RWPE2 (cell line): ENCODE measurements around the gene PXYLP1.

Experiments used
- ATAC-seq: fragments of 200-7000 bp; cut with Tn5 transposase; 3 replicates; pipeline ENCODE4 v1.9.1; 2021; ENCODE audit warnings: low read depth
- DNase-seq: peaks from one replicate; pipeline ENCODE4 v3.0.0-alpha.2; 2020; ENCODE audit warnings: low spot score
- H3K27ac ChIP-seq: fragments of 450-650 bp; 2 replicates; pipeline ENCODE4 v1.5.1; 2017; ENCODE audit warnings: mild to moderate bottlenecking; ENCODE audit not compliant: poor library complexity, severe bottlenecking
- H3K27me3 ChIP-seq: fragments of 250-450 bp; sonication (Bioruptor Pico); 2 replicates; pipeline ENCODE4 v1.5.1; 2021; ENCODE audit warnings: mild to moderate bottlenecking, moderate library complexity; ENCODE audit not compliant: insufficient read depth, poor library complexity, severe bottlenecking
- H3K36me3 ChIP-seq: fragments of 250-450 bp; sonication (Bioruptor Pico); 2 replicates; pipeline ENCODE4 v1.5.1; 2020; ENCODE audit warnings: low read depth, mild to moderate bottlenecking, moderate library complexity
- H3K4me1 ChIP-seq: fragments of 250-450 bp; sonication (Bioruptor Pico); 2 replicates; pipeline ENCODE4 v1.5.1; 2021; ENCODE audit warnings: mild to moderate bottlenecking, moderate library complexity; ENCODE audit not compliant: insufficient read depth, poor library complexity, severe bottlenecking
- H3K4me3 ChIP-seq: fragments of 250-450 bp; sonication (Bioruptor Pico); 2 replicates; pipeline ENCODE4 v1.5.1; 2021; ENCODE audit warnings: mild to moderate bottlenecking, moderate library complexity; ENCODE audit not compliant: severe bottlenecking
- H3K9me3 ChIP-seq: fragments of 250-450 bp; sonication (Bioruptor Pico); 2 replicates; pipeline ENCODE4 v1.5.1; 2021; ENCODE audit warnings: mild to moderate bottlenecking, moderate library complexity; ENCODE audit not compliant: severe bottlenecking
- TF ChIP-seq, protein P1 (sequence below): fragments of 450-650 bp; IDR thresholded peaks from one replicate; pipeline ENCODE4 v1.5.1; 2017; ENCODE audit warnings: mild to moderate bottlenecking, moderate library complexity; ENCODE audit not compliant: poor library complexity, severe bottlenecking

PXYLP1 gene

DNA sequence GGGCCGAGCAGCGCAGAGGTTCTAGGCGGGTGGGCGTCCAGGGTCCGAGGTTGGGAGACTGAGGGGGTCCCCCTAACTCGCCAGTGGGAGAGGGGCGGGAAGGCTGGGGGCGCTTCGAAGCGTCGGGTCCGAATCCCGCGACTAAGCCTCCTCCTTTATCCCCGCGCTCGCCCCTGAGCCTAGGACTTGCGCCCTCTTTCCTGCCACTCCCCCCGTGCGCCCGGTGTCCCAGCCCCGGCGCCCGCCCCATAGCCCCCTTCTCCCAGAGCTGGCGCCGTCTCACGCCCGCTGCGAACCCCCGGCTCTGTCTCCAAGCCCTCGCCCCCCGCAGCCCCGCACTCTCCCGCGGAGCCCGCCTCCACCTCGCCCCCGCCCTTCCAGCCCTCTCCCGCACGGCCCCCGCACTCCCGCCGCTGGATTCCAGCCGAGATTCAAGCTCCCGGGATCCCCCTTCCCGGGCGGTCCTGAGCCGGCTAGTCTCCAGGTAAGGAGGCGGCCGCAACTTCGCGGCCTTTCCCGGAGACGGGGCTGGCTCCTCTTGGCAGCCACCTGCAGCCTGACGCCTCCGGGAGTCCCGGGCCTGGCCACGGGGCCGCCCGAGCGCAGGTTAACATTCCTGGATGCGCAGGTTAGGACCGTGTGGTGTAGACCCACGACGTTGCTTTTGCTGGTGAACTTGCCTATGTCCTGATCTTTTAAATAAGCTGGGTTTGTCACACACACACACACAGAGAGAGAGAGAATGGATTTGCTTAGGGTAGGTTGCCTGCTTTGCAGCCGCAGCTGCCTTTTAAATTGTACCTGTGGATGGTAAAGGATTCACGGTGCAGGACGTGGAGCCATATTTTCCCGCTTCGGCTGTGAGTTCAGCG lies 563 bp downstream of the PXYLP1 start:
- no peaks in the 10 kb centered on the region for H3K4me1 ChIP-seq
- TF ChIP-seq, protein P1, sequence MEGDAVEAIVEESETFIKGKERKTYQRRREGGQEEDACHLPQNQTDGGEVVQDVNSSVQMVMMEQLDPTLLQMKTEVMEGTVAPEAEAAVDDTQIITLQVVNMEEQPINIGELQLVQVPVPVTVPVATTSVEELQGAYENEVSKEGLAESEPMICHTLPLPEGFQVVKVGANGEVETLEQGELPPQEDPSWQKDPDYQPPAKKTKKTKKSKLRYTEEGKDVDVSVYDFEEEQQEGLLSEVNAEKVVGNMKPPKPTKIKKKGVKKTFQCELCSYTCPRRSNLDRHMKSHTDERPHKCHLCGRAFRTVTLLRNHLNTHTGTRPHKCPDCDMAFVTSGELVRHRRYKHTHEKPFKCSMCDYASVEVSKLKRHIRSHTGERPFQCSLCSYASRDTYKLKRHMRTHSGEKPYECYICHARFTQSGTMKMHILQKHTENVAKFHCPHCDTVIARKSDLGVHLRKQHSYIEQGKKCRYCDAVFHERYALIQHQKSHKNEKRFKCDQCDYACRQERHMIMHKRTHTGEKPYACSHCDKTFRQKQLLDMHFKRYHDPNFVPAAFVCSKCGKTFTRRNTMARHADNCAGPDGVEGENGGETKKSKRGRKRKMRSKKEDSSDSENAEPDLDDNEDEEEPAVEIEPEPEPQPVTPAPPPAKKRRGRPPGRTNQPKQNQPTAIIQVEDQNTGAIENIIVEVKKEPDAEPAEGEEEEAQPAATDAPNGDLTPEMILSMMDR = peak; percentile 79
- DNase-seq = no peak
- H3K9me3 ChIP-seq = no peaks in the 10 kb centered on the region
- no peaks in the 10 kb centered on the region for H3K36me3 ChIP-seq
- no peak overlapping the region for H3K27ac ChIP-seq
- no peaks in the 10 kb centered on the region for H3K27me3 ChIP-seq
- peak overlapping the region; percentile 75 for H3K4me3 ChIP-seq
- ATAC-seq = peak; percentile 67

DNA sequence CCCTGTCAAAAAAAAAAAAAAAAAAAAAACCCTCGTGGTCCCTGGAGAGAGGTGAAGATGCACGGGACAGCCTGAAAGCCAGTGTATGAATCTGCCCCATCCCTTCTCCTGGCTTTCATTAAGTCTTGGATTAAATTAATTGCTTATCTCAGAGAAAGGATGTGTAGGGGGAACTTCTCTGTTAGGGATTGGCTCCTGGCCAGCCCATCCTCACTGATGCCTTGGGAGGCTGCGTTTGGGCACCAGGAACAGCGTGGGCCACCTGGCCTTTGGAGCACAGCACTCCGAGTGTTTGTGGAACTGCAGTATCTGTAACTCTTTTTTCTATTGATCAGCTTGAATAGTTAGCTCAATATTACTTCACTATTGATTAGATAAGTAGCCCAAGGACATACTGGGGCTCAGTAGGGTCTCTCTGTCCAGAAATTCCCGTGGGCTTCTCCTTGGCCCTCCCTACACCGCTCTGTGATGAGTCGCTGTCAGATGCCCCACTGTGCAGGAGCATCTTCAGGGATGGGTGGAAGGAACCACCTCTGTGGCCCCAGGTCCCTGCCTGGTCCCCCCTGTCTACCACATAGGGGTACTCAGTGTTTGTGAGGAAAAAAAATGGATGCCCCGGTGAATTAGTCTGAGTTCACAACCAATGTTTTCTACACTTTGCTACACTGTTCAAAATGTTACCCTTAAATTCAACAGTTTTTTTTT lies 2.0 kb downstream of the PXYLP1 start:
- DNase-seq = no peak
- no peak overlapping the region for H3K27ac ChIP-seq
- TF ChIP-seq, protein P1 = no peak
- no peaks in the 10 kb centered on the region for H3K4me1 ChIP-seq
- H3K36me3 ChIP-seq = no peaks in the 10 kb centered on the region
- ATAC-seq = no peak
- no peak overlapping the region for H3K4me3 ChIP-seq
- no peaks in the 10 kb centered on the region for H3K9me3 ChIP-seq
- no peaks in the 10 kb centered on the region for H3K27me3 ChIP-seq

DNA sequence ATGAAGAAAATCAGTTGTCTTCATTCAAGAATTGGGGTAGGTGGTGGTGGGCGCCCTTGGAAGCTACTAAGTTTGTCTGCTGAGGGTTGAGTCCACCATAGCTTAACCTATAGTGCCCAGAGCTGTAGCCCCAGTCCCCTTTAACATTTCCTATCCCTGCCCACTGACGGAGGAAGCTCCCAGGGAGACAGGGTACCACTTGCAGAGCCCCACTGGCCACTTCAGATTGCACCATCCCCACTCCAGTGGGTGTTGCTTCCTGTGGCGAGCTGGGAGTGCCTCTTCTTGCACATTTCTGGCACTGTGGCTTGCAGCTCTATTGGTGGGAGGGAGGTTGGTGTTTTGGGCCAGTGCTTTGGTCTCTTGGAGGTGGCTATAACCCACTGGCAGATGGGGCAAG lies 2.7 kb downstream of the PXYLP1 start:
- TF ChIP-seq, protein P1 = no peak
- Histone ChIP-seq H3K9me3 (no peaks in the 10 kb centered on the region), H3K27me3 (no peaks in the 10 kb centered on the region), H3K27ac (no peak overlapping the region), H3K4me3 (no peak overlapping the region), H3K4me1 (no peaks in the 10 kb centered on the region), H3K36me3 (no peaks in the 10 kb centered on the region)
- ATAC-seq (no peak), DNase-seq (no peak)

DNA sequence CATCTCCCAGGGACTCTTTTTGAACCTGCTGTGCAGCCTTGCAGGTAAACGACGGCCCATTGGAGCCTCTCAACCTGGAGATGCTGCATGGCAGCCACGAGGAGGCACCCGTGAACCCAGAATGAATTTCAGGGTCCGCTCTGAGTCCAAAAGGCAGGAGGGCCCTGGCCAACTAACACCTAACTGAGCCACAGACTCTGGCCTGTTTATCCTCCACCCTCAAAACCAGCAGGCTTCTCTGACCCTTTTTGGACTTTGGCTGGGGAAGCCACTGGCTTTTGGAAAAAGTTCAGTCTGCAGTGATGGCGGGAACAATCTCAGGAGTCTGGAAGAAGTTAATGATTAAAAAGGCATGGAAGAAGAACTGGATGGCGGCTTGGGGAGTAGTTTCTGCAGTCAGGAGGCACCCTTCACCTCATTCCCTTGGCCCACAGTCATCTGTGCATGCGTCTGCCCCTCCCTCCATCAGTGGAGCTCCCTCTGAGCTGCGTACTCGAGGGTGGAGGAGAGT lies 4.1 kb downstream of the PXYLP1 start:
- no peak overlapping the region for H3K27ac ChIP-seq
- H3K4me3 ChIP-seq = no peak overlapping the region
- TF ChIP-seq, protein P1 = no peak
- DNase-seq = no peak
- no peaks in the 10 kb centered on the region for H3K36me3 ChIP-seq
- no peaks in the 10 kb centered on the region for H3K4me1 ChIP-seq
- no peaks in the 10 kb centered on the region for H3K9me3 ChIP-seq
- ATAC-seq = no peak
- H3K27me3 ChIP-seq = no peaks in the 10 kb centered on the region
